Epithelial cell of esophagus (primary cell): Measurements from ENCODE around the gene ANKRD53.

Experiments used
- DNase-seq: peaks from one replicate; pipeline ENCODE4 v3.0.0; 2010; ENCODE audit warnings: low read depth
- H3K4me3 ChIP-seq: 2 replicates; pipeline ENCODE4 v1.5.1; 2011; ENCODE audit warnings: mild to moderate bottlenecking, low read length, control low read depth
- TF ChIP-seq, protein P1 (sequence below): IDR thresholded peaks from 2 replicates; pipeline ENCODE4 v1.5.1; 2011; ENCODE audit warnings: low read depth, mild to moderate bottlenecking, low read length, control low read depth, inconsistent platforms; ENCODE audit not compliant: insufficient read depth; ENCODE audit errors: missing control alignments

The ANKRD53 gene, protein sequence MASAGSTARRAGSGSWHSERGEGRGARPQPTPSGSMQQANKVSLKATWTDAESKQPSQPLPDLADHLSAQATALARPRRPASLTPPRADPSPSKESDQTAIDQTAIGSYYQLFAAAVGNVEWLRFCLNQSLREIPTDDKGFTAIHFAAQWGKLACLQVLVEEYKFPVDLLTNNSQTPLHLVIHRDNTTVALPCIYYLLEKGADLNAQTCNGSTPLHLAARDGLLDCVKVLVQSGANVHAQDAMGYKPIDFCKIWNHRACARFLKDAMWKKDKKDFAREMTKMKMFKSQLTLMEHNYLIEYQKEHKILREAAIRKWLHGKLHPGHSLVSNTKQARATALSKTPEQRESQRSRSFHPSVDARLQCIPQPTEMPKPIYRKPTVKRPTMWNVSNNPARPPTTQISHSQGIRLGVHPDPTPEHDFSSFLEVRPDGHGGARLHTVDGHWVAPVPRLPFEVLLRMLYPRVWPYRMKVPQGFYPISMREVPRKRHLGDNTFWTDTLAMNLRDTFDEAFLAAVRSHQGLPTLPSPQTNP

DNA sequence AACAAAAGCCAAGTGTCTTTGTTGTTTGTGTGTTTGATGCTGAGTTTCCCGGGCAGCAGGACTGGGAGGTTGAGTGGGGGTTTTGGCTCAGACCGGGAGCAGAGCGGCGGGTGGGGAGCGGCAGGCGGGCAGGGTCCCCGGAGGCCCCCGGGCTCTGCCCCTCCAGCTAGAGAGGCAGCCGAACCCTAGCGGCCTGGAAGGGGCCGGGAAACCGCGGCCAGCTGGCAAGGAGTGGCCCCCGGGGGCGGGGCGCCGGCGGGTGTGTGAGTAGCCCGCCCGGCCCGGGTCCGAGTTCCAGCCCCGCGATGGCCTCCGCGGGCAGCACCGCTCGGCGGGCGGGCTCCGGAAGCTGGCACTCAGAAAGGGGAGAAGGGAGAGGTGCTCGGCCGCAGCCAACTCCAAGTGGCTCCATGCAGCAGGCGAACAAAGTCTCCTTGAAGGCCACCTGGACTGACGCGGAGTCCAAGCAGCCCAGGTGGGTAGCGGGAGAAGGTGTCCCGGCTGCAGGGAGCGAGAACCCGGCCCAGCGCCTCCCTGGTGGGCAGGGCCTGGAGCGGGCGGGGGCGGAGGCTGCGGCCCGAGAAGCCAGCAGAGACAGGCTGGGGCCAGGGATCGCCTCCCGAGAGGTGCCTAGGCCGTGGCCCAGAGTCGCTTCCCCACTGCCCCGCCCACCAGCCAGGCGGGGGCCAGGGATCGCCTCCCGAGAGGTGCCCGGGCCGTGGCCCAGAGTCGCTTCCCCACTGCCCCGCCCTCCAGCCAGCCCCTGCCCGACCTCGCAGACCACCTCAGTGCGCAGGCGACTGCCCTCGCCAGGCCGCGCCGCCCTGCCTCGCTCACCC is at the start of gene ANKRD53:
Gene ANKRD53 (plus strand): TSS at position 290 of the 839 bp plus-strand sequence. CDS start 16 bp downstream, at position 306.
- DNase-seq, result peak; percentile 40
- H3K4me3 ChIP-seq, result peak within 1 kb of the TSS; percentile 43
- TF ChIP-seq, protein P1, sequence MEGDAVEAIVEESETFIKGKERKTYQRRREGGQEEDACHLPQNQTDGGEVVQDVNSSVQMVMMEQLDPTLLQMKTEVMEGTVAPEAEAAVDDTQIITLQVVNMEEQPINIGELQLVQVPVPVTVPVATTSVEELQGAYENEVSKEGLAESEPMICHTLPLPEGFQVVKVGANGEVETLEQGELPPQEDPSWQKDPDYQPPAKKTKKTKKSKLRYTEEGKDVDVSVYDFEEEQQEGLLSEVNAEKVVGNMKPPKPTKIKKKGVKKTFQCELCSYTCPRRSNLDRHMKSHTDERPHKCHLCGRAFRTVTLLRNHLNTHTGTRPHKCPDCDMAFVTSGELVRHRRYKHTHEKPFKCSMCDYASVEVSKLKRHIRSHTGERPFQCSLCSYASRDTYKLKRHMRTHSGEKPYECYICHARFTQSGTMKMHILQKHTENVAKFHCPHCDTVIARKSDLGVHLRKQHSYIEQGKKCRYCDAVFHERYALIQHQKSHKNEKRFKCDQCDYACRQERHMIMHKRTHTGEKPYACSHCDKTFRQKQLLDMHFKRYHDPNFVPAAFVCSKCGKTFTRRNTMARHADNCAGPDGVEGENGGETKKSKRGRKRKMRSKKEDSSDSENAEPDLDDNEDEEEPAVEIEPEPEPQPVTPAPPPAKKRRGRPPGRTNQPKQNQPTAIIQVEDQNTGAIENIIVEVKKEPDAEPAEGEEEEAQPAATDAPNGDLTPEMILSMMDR, result no peak

DNA sequence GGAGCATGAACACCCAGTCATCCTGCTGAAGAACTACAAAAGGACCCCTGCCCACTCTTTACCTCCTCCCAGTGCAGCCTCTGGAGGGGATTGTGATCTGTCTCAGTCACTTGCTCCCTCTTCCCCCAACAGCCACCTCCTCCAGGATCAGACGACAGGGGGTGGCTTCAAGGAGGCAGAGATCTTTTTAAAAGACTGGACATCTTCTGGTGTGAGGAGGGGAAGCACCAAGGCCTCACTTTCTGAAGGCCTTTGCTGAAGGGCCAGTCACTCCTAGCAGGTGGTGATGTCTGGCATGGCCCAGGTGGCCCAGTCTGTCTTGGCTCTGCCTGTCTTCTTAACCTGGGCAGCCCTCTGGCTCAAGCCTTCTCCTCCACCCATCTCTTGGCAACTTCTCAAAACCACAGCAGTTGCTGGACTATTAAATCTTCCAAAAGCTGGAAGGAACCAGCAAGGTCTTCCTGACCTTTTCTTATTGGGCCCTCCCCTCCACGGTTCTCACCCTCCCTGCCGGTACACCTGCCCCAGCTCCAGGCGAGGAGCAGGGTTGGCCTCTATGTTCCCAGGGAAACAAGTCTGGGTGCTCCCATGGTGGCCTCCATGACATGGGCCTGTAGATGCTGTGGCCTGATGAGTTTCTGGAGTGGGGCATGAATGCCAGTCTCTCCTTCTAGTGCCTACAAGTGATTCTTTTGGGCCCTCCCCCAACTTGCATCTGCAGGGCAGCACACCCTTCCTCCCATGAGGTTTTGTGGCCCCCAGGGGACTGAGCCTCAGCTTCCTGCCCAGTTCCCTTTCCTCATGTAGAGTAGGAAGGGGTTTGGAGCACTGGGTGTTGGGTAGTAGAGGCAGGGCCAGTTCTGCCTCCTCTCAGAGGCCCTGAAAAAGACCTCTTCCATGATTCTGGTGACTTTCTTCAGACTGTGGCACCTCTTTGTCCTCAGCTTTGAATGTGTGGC is 47.8 kb upstream of the ANKRD53 start:
- DNase-seq, result no peak
- H3K4me3 ChIP-seq, result no peak overlapping the region
- TF ChIP-seq, protein P1, result no peak

DNA sequence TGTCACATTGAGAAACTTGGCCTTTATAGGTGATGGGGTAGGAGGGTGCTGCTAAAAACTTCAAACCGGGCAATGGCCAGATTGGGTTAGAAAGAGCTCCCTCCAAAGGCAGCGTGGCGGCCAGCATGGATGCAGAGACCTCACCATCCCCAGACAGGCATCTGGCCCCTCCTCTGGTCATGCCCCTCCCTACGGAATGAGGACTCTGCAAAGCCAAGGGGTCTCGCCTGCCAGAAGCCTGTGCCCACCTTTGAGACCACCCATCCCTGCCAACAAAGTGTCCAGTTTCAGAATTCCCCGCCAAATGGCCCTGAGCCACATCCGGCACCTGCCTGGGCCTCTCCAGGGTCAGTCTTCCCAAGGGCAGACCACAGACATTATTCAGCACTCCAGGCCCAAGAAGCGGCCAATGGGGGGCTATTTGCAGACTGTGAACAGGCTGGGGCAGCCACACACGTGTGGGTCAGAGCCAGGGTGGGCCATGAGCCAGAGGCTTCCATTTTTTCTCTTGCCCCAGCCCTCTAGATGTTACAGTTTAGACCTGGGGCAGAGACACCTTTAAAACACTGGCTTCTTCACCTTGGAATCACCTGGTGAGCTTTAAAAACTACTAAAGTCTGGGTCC is 46.9 kb upstream of the ANKRD53 start:
- DNase-seq, result no peak
- no peak overlapping the region for H3K4me3 ChIP-seq
- TF ChIP-seq, protein P1, result no peak

DNA sequence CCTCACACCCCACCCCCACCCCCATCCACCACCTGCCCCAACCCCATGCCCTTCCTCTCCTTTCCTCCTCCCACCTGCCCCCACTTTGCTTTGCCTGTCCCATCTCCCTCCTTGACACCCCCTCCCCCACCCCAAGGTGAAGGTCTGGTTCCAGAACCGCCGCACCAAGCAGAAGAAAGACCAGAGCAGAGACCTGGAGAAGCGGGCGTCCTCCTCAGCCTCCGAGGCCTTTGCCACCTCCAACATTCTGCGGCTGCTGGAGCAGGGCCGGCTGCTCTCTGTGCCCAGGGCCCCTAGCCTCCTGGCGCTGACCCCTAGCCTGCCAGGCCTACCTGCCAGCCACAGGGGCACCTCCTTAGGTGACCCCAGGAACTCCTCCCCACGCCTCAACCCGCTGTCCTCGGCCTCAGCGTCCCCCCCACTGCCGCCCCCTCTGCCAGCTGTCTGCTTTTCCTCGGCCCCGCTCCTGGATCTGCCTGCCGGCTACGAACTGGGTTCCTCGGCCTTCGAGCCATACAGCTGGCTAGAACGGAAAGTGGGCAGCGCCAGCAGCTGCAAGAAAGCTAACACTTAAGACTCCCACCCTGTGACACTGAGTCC is 45.7 kb upstream of the ANKRD53 start:
- no peak for DNase-seq
- no peak overlapping the region for H3K4me3 ChIP-seq
- TF ChIP-seq, protein P1, result no peak

DNA sequence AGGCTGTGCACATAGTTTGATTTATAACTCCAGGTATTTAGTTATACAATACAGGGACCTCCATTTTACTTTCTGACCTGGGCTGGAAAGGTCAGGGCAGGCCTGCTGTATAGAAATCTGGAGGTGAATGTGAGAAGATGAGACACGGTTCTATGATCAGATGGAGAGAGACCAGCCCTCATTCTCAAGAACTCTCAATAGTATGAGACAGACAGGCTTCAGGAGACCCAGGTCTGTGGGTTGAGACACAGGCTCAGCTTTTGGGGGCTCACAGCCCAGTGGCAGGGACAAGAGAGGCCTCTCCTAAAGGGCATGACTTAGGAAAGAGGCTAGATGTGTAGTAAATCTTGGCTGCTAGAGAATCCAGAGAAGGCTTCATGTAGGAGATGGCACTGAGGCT is 43.4 kb upstream of the ANKRD53 start:
- TF ChIP-seq, protein P1, result no peak
- no peak overlapping the region for H3K4me3 ChIP-seq
- no peak for DNase-seq
